Upper lobe of left lung (tissue), 6 donors: ENCODE results near the gene ZNF619. TPM values are rescaled to one million over a fixed set of nuclear protein-coding genes. Genes with fewer than 3 reads are reported as not detected.

ENCODE experiments used
- ATAC-seq, 2 donors: fragments of 200-7000 bp; cut with Tn5 transposase; one replicate each; pipeline ENCODE4 v1.9.1; 2022; ENCODE audit warnings: mild to moderate bottlenecking in 2 of 2, moderate library complexity in 2 of 2; ENCODE audit not compliant: low FRiP score in 2 of 2
- DNase-seq, 2 donors: peaks; one replicate each; pipeline ENCODE4 v3.0.0-alpha.2; 2019 to 2020
- H3K27ac ChIP-seq, 4 donors: fragments of 200-600 bp; sonication (generic); one replicate each; pipeline ENCODE4 v1.5.1; 2016 to 2019
- H3K27me3 ChIP-seq, 4 donors: fragments of 200-600 bp; sonication (generic); one replicate each; pipeline ENCODE4 v1.5.1; 2017 to 2019
- H3K36me3 ChIP-seq, 4 donors: fragments of 200-600 bp; sonication (generic); one replicate each; pipeline ENCODE4 v1.5.1; 2016 to 2019
- H3K4me1 ChIP-seq, 4 donors: fragments of 200-600 bp; sonication (generic); one replicate each; pipeline ENCODE4 v1.5.1; 2018 to 2019
- H3K4me3 ChIP-seq, 4 donors: fragments of 200-600 bp; sonication (generic); one replicate each; pipeline ENCODE4 v1.5.1; 2017 to 2019; ENCODE audit warnings: mild to moderate bottlenecking in 2 of 4, moderate library complexity in 1 of 4
- H3K9me3 ChIP-seq, 4 donors: fragments of 200-600 bp; sonication (generic); one replicate each; pipeline ENCODE4 v1.5.1; 2018 to 2019
- CTCF ChIP-seq, 6 experiments: fragments of 450-650 bp in 4 of 6; fragments of 200-600 bp in 2 of 6; sonication (generic) in 2 of 6; IDR thresholded peaks; one replicate each; pipeline ENCODE4 v1.5.1; 2016 to 2019; ENCODE audit warnings: antibody characterized with exemption in 6 of 6
- EP300 ChIP-seq, 4 donors: sonication (generic); formaldehyde crosslinking; IDR thresholded peaks; one replicate each; pipeline ENCODE4 v1.5.1; 2017; ENCODE audit warnings: antibody characterized with exemption in 4 of 4, control low read depth in 2 of 4
- POLR2A ChIP-seq, 4 donors: fragments of 450-650 bp; IDR thresholded peaks; one replicate each; pipeline ENCODE4 v1.5.1; 2016 to 2017; ENCODE audit warnings: antibody characterized with exemption in 4 of 4, mild to moderate bottlenecking in 2 of 4
- POLR2AphosphoS5 ChIP-seq, 2 donors: sonication (generic); formaldehyde crosslinking; IDR thresholded peaks; one replicate each; pipeline ENCODE4 v1.5.1; 2017; ENCODE audit warnings: antibody characterized with exemption in 2 of 2
- WGBS, 2 donors: methylation state at CpG; one replicate each; pipeline ENCODE4 v1.1.5; 2017 to 2018; 5-methylcytosine and 5-hydroxymethylcytosine counted together
- total RNA-seq, 6 donors: library from RNA; depleted of rRNA in 4 of 6; stranded (reverse); fragments of >200 nt in 4 of 6; gene quantifications; one replicate each; pipeline versions ENCODE4 v1.1.0 to v1.2.1, GENCODE V29; 2016 to 2021
- donor health status: DM: no; HTN: no; CAD: no; lungs with moderate emphysema.
- donor health status: DM: no; HTN: yes; CAD: no; lungs with severe emphysema.

The ZNF619 gene
- total RNA-seq: 10 to 100 TPM in 1 of 6 donors, 1 to 10 TPM in 5; 4.4 to 10.5 (median 5.9) TPM

- TF ChIP-seq EP300 (IDR thresholded peaks at IDR 0.05): no peak
- no peak for TF ChIP-seq CTCF (IDR thresholded peaks at IDR 0.05)
- peak in 1 of 2 donors; percentile 21 for TF ChIP-seq POLR2AphosphoS5 (IDR thresholded peaks at IDR 0.05)
- TF ChIP-seq POLR2A (IDR thresholded peaks at IDR 0.05): peak in 2 of 4 donors; percentile 20 to 45
- DNase-seq: peak; percentile 88 to 89
Measured at GRCh38 chr3:40476478-40477470, at the start of gene ZNF619. TSS of gene ZNF619 (plus strand) at chr3:40477122. CDS start at chr3:40477980, 858 bp downstream.

GRCh38 chr3:40432793-40433192 lies 44.1 kb upstream of the ZNF619 start:
- no peak for DNase-seq
- no peaks in the 10 kb centered on the region for H3K27me3 ChIP-seq
- no peak for ATAC-seq
- H3K9me3 ChIP-seq: no peaks in the 10 kb centered on the region
- no peak overlapping the region for H3K27ac ChIP-seq
- no peak overlapping the region for H3K4me3 ChIP-seq
- H3K4me1 ChIP-seq: no peaks in the 10 kb centered on the region
- no peaks in the 10 kb centered on the region for H3K36me3 ChIP-seq
- WGBS, 2 donors: 82 to 85% methylated on average over 2 of the region's 2 CpGs
- TF ChIP-seq POLR2A (IDR thresholded peaks at IDR 0.05) (no peak), POLR2AphosphoS5 (IDR thresholded peaks at IDR 0.05) (no peak), CTCF (IDR thresholded peaks at IDR 0.05) (no peak), EP300 (IDR thresholded peaks at IDR 0.05) (no peak)

More at GRCh38 chr3:40476478-40477470, at the start of gene ZNF619:
- Histone ChIP-seq H3K4me3 (peak within 1 kb of the TSS; percentile 85 to 91 (median 88)), H3K36me3 (peaks cover 0 to 26% (median 1%) of the 10 kb centered on the region in 4 donors), H3K4me1 (peaks cover 7 to 11% (median 10%) of the 10 kb centered on the region in 4 donors), H3K27me3 (no peaks in the 10 kb centered on the region), H3K9me3 (no peaks in the 10 kb centered on the region), H3K27ac (peak within 1 kb of the TSS; percentile 76 to 89 (median 88))
- WGBS, 2 donors: 11 to 12% methylated on average over 41 to 45 of the region's 48 CpGs
- ATAC-seq: peak; percentile 95 to 98

- Histone ChIP-seq H3K27ac (no peak overlapping the region), H3K4me1 (no peaks in the 10 kb centered on the region), H3K36me3 (no peaks in the 10 kb centered on the region), H3K4me3 (no peak overlapping the region), H3K9me3 (no peaks in the 10 kb centered on the region), H3K27me3 (no peaks in the 10 kb centered on the region)
- ATAC-seq (no peak), DNase-seq (no peak)
- WGBS, 2 donors: 78 to 81% methylated on average over 5 of the region's 5 CpGs
- TF ChIP-seq CTCF (IDR thresholded peaks at IDR 0.05) (no peak), EP300 (IDR thresholded peaks at IDR 0.05) (no peak), POLR2A (IDR thresholded peaks at IDR 0.05) (no peak), POLR2AphosphoS5 (IDR thresholded peaks at IDR 0.05) (no peak)
Measured at GRCh38 chr3:40437889-40438288, 39.0 kb upstream of the ZNF619 start.

GRCh38 chr3:40445062-40445461 lies 31.9 kb upstream of the ZNF619 start:
- WGBS, 2 donors: 83 to 95% methylated on average over 7 to 9 of the region's 9 CpGs
- Histone ChIP-seq H3K4me3 (no peak overlapping the region), H3K4me1 (no peaks in the 10 kb centered on the region), H3K36me3 (peaks cover 0 to 19% (median 3%) of the 10 kb centered on the region in 4 donors), H3K27me3 (no peaks in the 10 kb centered on the region), H3K27ac (no peak overlapping the region), H3K9me3 (no peaks in the 10 kb centered on the region)
- TF ChIP-seq POLR2AphosphoS5 (IDR thresholded peaks at IDR 0.05) (no peak), EP300 (IDR thresholded peaks at IDR 0.05) (no peak), CTCF (IDR thresholded peaks at IDR 0.05) (no peak), POLR2A (IDR thresholded peaks at IDR 0.05) (no peak)
- no peak for ATAC-seq
- DNase-seq: peak in 1 of 2 donors; percentile 53
